ENCODE data around the gene ALCAM.
"Not testable (repeated sequence)": the region's sequence is repeated elsewhere in the genome, so short reads cannot be mapped to it uniquely, and the experiment has no call there.

ALCAM gene

GRCh38 chr3:105537371-105538080 is 170.8 kb downstream of the ALCAM start:
- DNase-seq: no peak

GRCh38 chr3:105538483-105538882 is 171.8 kb downstream of the ALCAM start:
- DNase-seq: no peak

- DNase-seq: no peak
Measured at GRCh38 chr3:105539897-105540296, 173.2 kb downstream of the ALCAM start.

GRCh38 chr3:105542282-105543019 is 175.7 kb downstream of the ALCAM start:
- no peak for DNase-seq

- no peak for DNase-seq
Measured at GRCh38 chr3:105545051-105545450, 178.3 kb downstream of the ALCAM start.

GRCh38 chr3:105553851-105554250 is 187.1 kb downstream of the ALCAM start:
- no peak for DNase-seq

- no peak for DNase-seq
Measured at GRCh38 chr3:105555206-105555605, 188.5 kb downstream of the ALCAM start.

- DNase-seq: no peak
Measured at GRCh38 chr3:105559856-105560255, 193.1 kb downstream of the ALCAM start.

- no peak for DNase-seq
Measured at GRCh38 chr3:105561876-105562275, 195.2 kb downstream of the ALCAM start.

GRCh38 chr3:105564546-105565288 is 198.0 kb downstream of the ALCAM start:
- DNase-seq: no peak

- DNase-seq: no peak
Measured at GRCh38 chr3:105571005-105571404, 204.3 kb downstream of the ALCAM start.

- DNase-seq: no peak
Measured at GRCh38 chr3:105572501-105572900, 205.8 kb downstream of the ALCAM start.

- no peak for DNase-seq
Measured at GRCh38 chr3:105579439-105579838, 212.7 kb downstream of the ALCAM start.

GRCh38 chr3:105580296-105580965 is 213.7 kb downstream of the ALCAM start:
- no peak for DNase-seq

- DNase-seq: no peak
Measured at GRCh38 chr3:105582015-105582414, 215.3 kb downstream of the ALCAM start.

- DNase-seq: no peak
Measured at GRCh38 chr3:105584003-105584790, 217.5 kb downstream of the ALCAM start.

- DNase-seq: no peak
Measured at GRCh38 chr3:105593315-105593714, 226.6 kb downstream of the ALCAM start.

- no peak for DNase-seq
Measured at GRCh38 chr3:105594219-105594618, 227.5 kb downstream of the ALCAM start.

GRCh38 chr3:105598042-105598796 is 231.5 kb downstream of the ALCAM start:
- DNase-seq: no peak

- no peak for DNase-seq
Measured at GRCh38 chr3:105599350-105599749, 232.6 kb downstream of the ALCAM start.

GRCh38 chr3:105601756-105602155 is 235.0 kb downstream of the ALCAM start:
- DNase-seq: not testable (repeated sequence)

- DNase-seq: not testable (repeated sequence)
Measured at GRCh38 chr3:105602286-105602685, 235.6 kb downstream of the ALCAM start.
